GM23338 (cell line): ENCODE measurements around the gene DTL. TPM values are rescaled to one million over a fixed set of nuclear protein-coding genes. Genes with fewer than 3 reads are reported as not detected.

Experiments used
- ATAC-seq: fragments of 200-7000 bp; cut with Tn5 transposase; 3 replicates; pipeline ENCODE4 v1.9.1; 2020
- DNase-seq: peaks from one replicate; pipeline ENCODE4 v3.0.0-alpha.2; 2015; ENCODE audit warnings: low spot score
- H2AFZ ChIP-seq: fragments of 200-600 bp; sonication (generic); 2 replicates; pipeline ENCODE4 v1.8.0; 2016; ENCODE audit warnings: antibody characterized with exemption, mild to moderate bottlenecking, moderate library complexity
- H3F3A ChIP-seq: fragments of 200-600 bp; sonication (generic); replicated peaks from 2 replicates; pipeline ENCODE4 v1.8.0; 2017; ENCODE audit warnings: antibody characterized with exemption, mixed run types, low read depth
- H3K27ac ChIP-seq: fragments of 200-600 bp; sonication (generic); 2 replicates; pipeline ENCODE4 v1.6.1; 2016; ENCODE audit warnings: low read depth
- H3K27me3 ChIP-seq: fragments of 200-600 bp; sonication (generic); 2 replicates; pipeline ENCODE4 v1.8.0; 2016; ENCODE audit warnings: mild to moderate bottlenecking, mixed run types, moderate library complexity; ENCODE audit not compliant: insufficient read depth
- H3K36me3 ChIP-seq: fragments of 200-600 bp; sonication (generic); 2 replicates; pipeline ENCODE4 v1.8.0; 2016; ENCODE audit warnings: mild to moderate bottlenecking; ENCODE audit not compliant: insufficient read depth
- H3K4me1 ChIP-seq: fragments of 200-600 bp; sonication (generic); 2 replicates; pipeline ENCODE4 v1.8.0; 2016; ENCODE audit warnings: mild to moderate bottlenecking, moderate library complexity; ENCODE audit not compliant: insufficient read depth
- H3K4me2 ChIP-seq: fragments of 200-600 bp; sonication (generic); 2 replicates; pipeline ENCODE4 v1.7.1; 2017; ENCODE audit warnings: mixed run types
- H3K4me3 ChIP-seq: fragments of 200-600 bp; sonication (generic); 2 replicates; pipeline ENCODE4 v1.6.1; 2016; ENCODE audit warnings: mixed run types
- H3K79me2 ChIP-seq: fragments of 200-600 bp; sonication (generic); replicated peaks from 2 replicates; pipeline ENCODE4 v1.8.0; 2017; ENCODE audit warnings: mild to moderate bottlenecking; ENCODE audit not compliant: insufficient read depth
- H3K9me2 ChIP-seq: fragments of 200-600 bp; sonication (generic); 2 replicates; pipeline ENCODE4 v1.8.0; 2017; ENCODE audit not compliant: insufficient read depth
- H4K20me1 ChIP-seq: fragments of 200-600 bp; sonication (generic); replicated peaks from 2 replicates; pipeline ENCODE4 v1.8.0; 2017; ENCODE audit warnings: mild to moderate bottlenecking; ENCODE audit not compliant: insufficient read depth
- H3K27ac Mint-ChIP-seq: 2 replicates; pipeline ENCODE4 v1.8.0; 2020; ENCODE audit warnings: inconsistent platforms, mild to moderate bottlenecking, moderate library complexity, mixed read lengths
- H3K27me3 Mint-ChIP-seq: 3 replicates; pipeline ENCODE4 v1.8.0; 2022; ENCODE audit warnings: low read depth, mild to moderate bottlenecking, moderate library complexity, mixed read lengths, inconsistent platforms; ENCODE audit not compliant: insufficient read depth, poor library complexity
- H3K36me3 Mint-ChIP-seq: 3 replicates; pipeline ENCODE4 v1.8.0; 2021; ENCODE audit warnings: low read depth, mild to moderate bottlenecking, inconsistent platforms, moderate library complexity, mixed read lengths
- H3K4me1 Mint-ChIP-seq: 3 replicates; pipeline ENCODE4 v1.8.0; 2020; ENCODE audit warnings: mild to moderate bottlenecking, inconsistent platforms, mixed read lengths
- H3K4me3 Mint-ChIP-seq: 3 replicates; pipeline ENCODE4 v1.8.0; 2021; ENCODE audit warnings: moderate library complexity, mild to moderate bottlenecking, inconsistent platforms, mixed read lengths
- H3K9me3 Mint-ChIP-seq: 3 replicates; pipeline ENCODE4 v1.8.0; 2020; ENCODE audit warnings: moderate library complexity, mild to moderate bottlenecking, inconsistent platforms, mixed read lengths
- CREB1 ChIP-seq: fragments of 250-450 bp; sonication (Bioruptor Pico); IDR thresholded peaks from 2 replicates; pipeline ENCODE4 v1.5.0; 2020; ENCODE audit warnings: low read depth, mild to moderate bottlenecking, moderate library complexity
- NANOG ChIP-seq: IDR thresholded peaks from 2 replicates; pipeline ENCODE4 v1.6.1; 2016; ENCODE audit warnings: antibody characterized with exemption, borderline replicate concordance
- STAT1 ChIP-seq: IDR thresholded peaks from one replicate; pipeline ENCODE4 v1.6.1; 2016; ENCODE audit warnings: antibody characterized with exemption; ENCODE audit not compliant: unreplicated experiment
- polyA plus RNA-seq: library from polyadenylated mRNA; unstranded; fragments of >200 nt; fragmentation: Nextera tagmentation; extraction: Ambion mirVana; gene quantifications from 2 replicates; pipeline ENCODE4 v1.2.1, GENCODE V29; 2016
- total RNA-seq: library from RNA; depleted of rRNA; stranded (reverse); fragments of >200 nt; shearing (Covaris generic); gene quantifications from 2 replicates; pipeline ENCODE4 v1.2.3, GENCODE V29; 2014
- TF ChIP-seq, protein P1 (sequence below), 2 experiments: fragments of 200-600 bp in 1 of 2; sonication (generic) in 1 of 2; conservative IDR thresholded peaks; 2 replicates each; pipeline versions ENCODE4 v1.5.1 to v1.6.1; 2016 to 2017; ENCODE audit warnings: antibody characterized with exemption in 2 of 2, low read depth in 2 of 2, mild to moderate bottlenecking in 2 of 2, moderate library complexity in 1 of 2
- TF ChIP-seq, protein P2 (sequence below): IDR thresholded peaks from one replicate; pipeline ENCODE4 v1.6.1; 2018; ENCODE audit warnings: antibody characterized with exemption; ENCODE audit not compliant: unreplicated experiment
- TF ChIP-seq, protein P3 (sequence below): fragments of 250-450 bp; sonication (Bioruptor Pico); IDR thresholded peaks from 2 replicates; pipeline ENCODE4 v1.5.0; 2020; ENCODE audit warnings: mild to moderate bottlenecking, moderate library complexity

DTL gene
- total and polyA plus RNA-seq, 2 experiments from 2014 or later, result 26.5 to 58.8 TPM

DNA sequence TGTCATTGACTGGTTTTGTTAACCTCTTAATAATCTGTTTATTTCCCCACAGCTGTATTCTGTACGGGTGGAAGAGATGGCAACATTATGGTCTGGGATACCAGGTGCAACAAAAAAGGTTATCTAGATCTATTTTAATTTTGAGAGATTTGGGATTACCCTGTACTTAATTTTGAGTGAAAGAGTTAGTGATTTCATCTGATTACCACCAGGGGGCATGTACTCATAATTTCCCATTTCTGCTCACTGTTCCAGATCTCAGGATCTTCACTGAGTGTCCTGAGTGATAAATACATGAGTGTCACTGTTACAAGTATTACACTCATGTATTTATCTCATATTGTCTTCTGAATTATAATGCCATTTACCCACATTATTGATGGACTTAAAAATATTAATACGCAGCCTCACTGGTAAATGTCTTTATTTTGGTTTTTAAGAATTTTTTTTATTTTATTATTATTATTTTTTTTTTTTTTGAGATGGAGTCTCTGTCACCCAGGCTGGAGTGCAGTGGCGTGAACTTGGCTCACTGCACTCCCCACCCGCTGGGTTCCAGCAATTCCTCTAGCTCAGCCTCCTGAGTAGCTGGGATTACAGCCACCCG, 27.4 kb downstream of the DTL start:
- Histone ChIP-seq H3F3A (no peaks in the 10 kb centered on the region), H3K27me3 (no peaks in the 10 kb centered on the region), H2AFZ (no peak overlapping the region), H3K4me2 (no peak overlapping the region), H3K4me3 (no peak overlapping the region), H3K9me2 (no peaks in the 10 kb centered on the region), H3K27ac (no peak overlapping the region), H3K4me1 (no peaks in the 10 kb centered on the region), H3K36me3 (peaks cover 31% of the 10 kb centered on the region), H3K79me2 (no peaks in the 10 kb centered on the region), H4K20me1 (no peaks in the 10 kb centered on the region)
- H3K4me1 Mint-ChIP-seq, result no peaks in the 10 kb centered on the region
- DNase-seq (peak; percentile 17), ATAC-seq (no peak)
- H3K27ac Mint-ChIP-seq, result no peak overlapping the region
- peaks cover 4% of the 10 kb centered on the region; the same call in 1 of the 3 replicates for H3K9me3 Mint-ChIP-seq
- H3K4me3 Mint-ChIP-seq, result no peak overlapping the region
- H3K36me3 Mint-ChIP-seq, result peaks cover 61% of the 10 kb centered on the region
- H3K27me3 Mint-ChIP-seq, result no peaks in the 10 kb centered on the region
- TF ChIP-seq, protein P1, sequence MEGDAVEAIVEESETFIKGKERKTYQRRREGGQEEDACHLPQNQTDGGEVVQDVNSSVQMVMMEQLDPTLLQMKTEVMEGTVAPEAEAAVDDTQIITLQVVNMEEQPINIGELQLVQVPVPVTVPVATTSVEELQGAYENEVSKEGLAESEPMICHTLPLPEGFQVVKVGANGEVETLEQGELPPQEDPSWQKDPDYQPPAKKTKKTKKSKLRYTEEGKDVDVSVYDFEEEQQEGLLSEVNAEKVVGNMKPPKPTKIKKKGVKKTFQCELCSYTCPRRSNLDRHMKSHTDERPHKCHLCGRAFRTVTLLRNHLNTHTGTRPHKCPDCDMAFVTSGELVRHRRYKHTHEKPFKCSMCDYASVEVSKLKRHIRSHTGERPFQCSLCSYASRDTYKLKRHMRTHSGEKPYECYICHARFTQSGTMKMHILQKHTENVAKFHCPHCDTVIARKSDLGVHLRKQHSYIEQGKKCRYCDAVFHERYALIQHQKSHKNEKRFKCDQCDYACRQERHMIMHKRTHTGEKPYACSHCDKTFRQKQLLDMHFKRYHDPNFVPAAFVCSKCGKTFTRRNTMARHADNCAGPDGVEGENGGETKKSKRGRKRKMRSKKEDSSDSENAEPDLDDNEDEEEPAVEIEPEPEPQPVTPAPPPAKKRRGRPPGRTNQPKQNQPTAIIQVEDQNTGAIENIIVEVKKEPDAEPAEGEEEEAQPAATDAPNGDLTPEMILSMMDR (conservative IDR thresholded peaks at IDR 0.05; ENCODE audit: low read depth in 2 of 2), result peak; percentile 54 to 66
- no peak for TF ChIP-seq STAT1

DNA sequence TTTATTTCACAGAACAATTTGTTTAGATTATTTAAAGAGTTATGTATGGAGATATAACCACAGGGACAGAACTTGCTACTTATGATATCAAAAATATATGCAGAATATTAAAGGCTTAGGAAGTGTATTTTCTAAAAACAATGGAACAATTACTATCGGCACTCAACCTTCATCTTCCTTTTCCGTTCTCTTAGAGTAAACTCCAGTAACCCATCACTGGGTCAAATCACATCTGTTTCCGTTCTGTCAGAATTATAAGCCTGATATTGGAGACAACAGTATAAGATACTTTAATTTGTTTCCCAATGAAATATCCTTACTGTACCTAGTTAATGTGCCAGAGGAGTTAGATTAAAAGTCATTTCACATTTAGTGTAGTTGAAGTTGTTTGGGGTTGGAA, 32.2 kb downstream of the DTL start:
- Histone ChIP-seq H3K4me1 (no peaks in the 10 kb centered on the region), H3K27me3 (no peaks in the 10 kb centered on the region), H4K20me1 (no peaks in the 10 kb centered on the region), H3K27ac (no peak overlapping the region), H3F3A (no peaks in the 10 kb centered on the region), H3K79me2 (no peaks in the 10 kb centered on the region), H3K36me3 (peaks cover 55% of the 10 kb centered on the region), H3K9me2 (no peaks in the 10 kb centered on the region), H3K4me2 (no peak overlapping the region), H2AFZ (no peak overlapping the region), H3K4me3 (no peak overlapping the region)
- H3K4me1 Mint-ChIP-seq, result no peaks in the 10 kb centered on the region
- no peaks in the 10 kb centered on the region for H3K9me3 Mint-ChIP-seq
- H3K27me3 Mint-ChIP-seq, result no peaks in the 10 kb centered on the region
- no peak overlapping the region for H3K27ac Mint-ChIP-seq
- peaks cover 80% of the 10 kb centered on the region for H3K36me3 Mint-ChIP-seq
- DNase-seq, result no peak
- no peak overlapping the region for H3K4me3 Mint-ChIP-seq
- no peak for ATAC-seq
- TF ChIP-seq CREB1 (no peak), NANOG (no peak), STAT1 (no peak)
- TF ChIP-seq, protein P2, sequence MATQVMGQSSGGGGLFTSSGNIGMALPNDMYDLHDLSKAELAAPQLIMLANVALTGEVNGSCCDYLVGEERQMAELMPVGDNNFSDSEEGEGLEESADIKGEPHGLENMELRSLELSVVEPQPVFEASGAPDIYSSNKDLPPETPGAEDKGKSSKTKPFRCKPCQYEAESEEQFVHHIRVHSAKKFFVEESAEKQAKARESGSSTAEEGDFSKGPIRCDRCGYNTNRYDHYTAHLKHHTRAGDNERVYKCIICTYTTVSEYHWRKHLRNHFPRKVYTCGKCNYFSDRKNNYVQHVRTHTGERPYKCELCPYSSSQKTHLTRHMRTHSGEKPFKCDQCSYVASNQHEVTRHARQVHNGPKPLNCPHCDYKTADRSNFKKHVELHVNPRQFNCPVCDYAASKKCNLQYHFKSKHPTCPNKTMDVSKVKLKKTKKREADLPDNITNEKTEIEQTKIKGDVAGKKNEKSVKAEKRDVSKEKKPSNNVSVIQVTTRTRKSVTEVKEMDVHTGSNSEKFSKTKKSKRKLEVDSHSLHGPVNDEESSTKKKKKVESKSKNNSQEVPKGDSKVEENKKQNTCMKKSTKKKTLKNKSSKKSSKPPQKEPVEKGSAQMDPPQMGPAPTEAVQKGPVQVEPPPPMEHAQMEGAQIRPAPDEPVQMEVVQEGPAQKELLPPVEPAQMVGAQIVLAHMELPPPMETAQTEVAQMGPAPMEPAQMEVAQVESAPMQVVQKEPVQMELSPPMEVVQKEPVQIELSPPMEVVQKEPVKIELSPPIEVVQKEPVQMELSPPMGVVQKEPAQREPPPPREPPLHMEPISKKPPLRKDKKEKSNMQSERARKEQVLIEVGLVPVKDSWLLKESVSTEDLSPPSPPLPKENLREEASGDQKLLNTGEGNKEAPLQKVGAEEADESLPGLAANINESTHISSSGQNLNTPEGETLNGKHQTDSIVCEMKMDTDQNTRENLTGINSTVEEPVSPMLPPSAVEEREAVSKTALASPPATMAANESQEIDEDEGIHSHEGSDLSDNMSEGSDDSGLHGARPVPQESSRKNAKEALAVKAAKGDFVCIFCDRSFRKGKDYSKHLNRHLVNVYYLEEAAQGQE, result no peak
- TF ChIP-seq, protein P3, sequence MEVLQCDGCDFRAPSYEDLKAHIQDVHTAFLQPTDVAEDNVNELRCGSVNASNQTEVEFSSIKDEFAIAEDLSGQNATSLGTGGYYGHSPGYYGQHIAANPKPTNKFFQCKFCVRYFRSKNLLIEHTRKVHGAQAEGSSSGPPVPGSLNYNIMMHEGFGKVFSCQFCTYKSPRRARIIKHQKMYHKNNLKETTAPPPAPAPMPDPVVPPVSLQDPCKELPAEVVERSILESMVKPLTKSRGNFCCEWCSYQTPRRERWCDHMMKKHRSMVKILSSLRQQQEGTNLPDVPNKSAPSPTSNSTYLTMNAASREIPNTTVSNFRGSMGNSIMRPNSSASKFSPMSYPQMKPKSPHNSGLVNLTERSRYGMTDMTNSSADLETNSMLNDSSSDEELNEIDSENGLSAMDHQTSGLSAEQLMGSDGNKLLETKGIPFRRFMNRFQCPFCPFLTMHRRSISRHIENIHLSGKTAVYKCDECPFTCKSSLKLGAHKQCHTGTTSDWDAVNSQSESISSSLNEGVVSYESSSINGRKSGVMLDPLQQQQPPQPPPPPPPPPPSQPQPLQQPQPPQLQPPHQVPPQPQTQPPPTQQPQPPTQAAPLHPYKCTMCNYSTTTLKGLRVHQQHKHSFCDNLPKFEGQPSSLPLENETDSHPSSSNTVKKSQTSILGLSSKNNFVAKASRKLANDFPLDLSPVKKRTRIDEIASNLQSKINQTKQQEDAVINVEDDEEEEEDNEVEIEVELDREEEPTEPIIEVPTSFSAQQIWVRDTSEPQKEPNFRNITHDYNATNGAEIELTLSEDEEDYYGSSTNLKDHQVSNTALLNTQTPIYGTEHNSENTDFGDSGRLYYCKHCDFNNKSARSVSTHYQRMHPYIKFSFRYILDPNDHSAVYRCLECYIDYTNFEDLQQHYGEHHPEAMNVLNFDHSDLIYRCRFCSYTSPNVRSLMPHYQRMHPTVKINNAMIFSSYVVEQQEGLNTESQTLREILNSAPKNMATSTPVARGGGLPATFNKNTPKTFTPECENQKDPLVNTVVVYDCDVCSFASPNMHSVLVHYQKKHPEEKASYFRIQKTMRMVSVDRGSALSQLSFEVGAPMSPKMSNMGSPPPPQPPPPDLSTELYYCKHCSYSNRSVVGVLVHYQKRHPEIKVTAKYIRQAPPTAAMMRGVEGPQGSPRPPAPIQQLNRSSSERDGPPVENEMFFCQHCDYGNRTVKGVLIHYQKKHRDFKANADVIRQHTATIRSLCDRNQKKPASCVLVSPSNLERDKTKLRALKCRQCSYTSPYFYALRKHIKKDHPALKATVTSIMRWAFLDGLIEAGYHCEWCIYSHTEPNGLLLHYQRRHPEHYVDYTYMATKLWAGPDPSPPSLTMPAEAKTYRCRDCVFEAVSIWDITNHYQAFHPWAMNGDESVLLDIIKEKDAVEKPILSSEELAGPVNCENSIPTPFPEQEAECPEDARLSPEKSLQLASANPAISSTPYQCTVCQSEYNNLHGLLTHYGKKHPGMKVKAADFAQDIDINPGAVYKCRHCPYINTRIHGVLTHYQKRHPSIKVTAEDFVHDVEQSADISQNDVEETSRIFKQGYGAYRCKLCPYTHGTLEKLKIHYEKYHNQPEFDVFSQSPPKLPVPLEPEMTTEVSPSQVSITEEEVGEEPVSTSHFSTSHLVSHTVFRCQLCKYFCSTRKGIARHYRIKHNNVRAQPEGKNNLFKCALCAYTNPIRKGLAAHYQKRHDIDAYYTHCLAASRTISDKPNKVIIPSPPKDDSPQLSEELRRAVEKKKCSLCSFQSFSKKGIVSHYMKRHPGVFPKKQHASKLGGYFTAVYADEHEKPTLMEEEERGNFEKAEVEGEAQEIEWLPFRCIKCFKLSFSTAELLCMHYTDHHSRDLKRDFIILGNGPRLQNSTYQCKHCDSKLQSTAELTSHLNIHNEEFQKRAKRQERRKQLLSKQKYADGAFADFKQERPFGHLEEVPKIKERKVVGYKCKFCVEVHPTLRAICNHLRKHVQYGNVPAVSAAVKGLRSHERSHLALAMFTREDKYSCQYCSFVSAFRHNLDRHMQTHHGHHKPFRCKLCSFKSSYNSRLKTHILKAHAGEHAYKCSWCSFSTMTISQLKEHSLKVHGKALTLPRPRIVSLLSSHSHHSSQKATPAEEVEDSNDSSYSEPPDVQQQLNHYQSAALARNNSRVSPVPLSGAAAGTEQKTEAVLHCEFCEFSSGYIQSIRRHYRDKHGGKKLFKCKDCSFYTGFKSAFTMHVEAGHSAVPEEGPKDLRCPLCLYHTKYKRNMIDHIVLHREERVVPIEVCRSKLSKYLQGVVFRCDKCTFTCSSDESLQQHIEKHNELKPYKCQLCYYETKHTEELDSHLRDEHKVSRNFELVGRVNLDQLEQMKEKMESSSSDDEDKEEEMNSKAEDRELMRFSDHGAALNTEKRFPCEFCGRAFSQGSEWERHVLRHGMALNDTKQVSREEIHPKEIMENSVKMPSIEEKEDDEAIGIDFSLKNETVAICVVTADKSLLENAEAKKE (CRISPR knock-in tag), result no peak
- TF ChIP-seq, protein P1 (conservative IDR thresholded peaks at IDR 0.05; ENCODE audit: low read depth in 2 of 2), result no peak
